GM12878 (cell line): ENCODE results near the gene SPRED2. TPM values are rescaled to one million over a fixed set of nuclear protein-coding genes. Genes with fewer than 3 reads are reported as not detected.

Experiments
- ATAC-seq: fragments of 200-7000 bp; cut with Tn5 transposase; 3 replicates; pipeline ENCODE4 v1.9.1; 2020; ENCODE audit warnings: mild to moderate bottlenecking, moderate library complexity
- BruUV-seq: library from RNA; stranded (reverse); fragments of 400-500 nt; replicated peaks from 2 replicates; lab custom pipeline; 2021; lab: Mats Ljungman, UMichigan
- CTCF ChIA-PET: fragments of 300-600 bp; sonication (Branson Sonifier 250); formaldehyde crosslinking; extraction: SDS; loops from one replicate; lab custom pipeline; 2021; ENCODE audit warnings: inconsistent platforms; lab: Yijun Ruan, JAX
- POLR2A ChIA-PET: fragments of 350-600 bp; formaldehyde crosslinking; extraction: SDS; loops from one replicate; lab custom pipeline; 2021; ENCODE audit warnings: inconsistent platforms; lab: Charles Lee
- RAD21 ChIA-PET: fragments of 300-600 bp; sonication (Branson Sonifier 250); formaldehyde crosslinking; loops from one replicate; lab custom pipeline; 2023; ENCODE audit warnings: antibody characterized with exemption; ENCODE audit not compliant: unreplicated experiment; lab: Charles Lee
- SMC1A ChIA-PET: fragments of 300-600 bp; sonication (Branson Sonifier 250); formaldehyde crosslinking; loops from one replicate; lab custom pipeline; 2023; ENCODE audit not compliant: unreplicated experiment, uncharacterized antibody; lab: Charles Lee
- DNase-seq: peaks from one replicate; pipeline ENCODE4 v3.0.0-alpha.2; 2011; ENCODE audit warnings: low read depth, low spot score
- FAIRE-seq: peaks from 3 replicates; lab custom pipeline; 2011; peaks lifted over from hg19 to GRCh38; lab: Jason Lieb, UNC
- H2AFZ ChIP-seq: 2 replicates; pipeline ENCODE4 v1.6.0; 2011; ENCODE audit warnings: low read depth, low read length, control low read depth; ENCODE audit not compliant: control insufficient read depth
- H3K27ac ChIP-seq: 2 replicates; pipeline ENCODE4 v1.5.1; 2011; ENCODE audit warnings: control low read depth; ENCODE audit not compliant: control insufficient read depth, insufficient read depth
- H3K27me3 ChIP-seq, 2 experiments: replicated peaks in 1 of 2; 2 replicates each; pipeline versions ENCODE4 v1.6.0 to v1.6.1; 2011; ENCODE audit warnings: low read length in 1 of 2; ENCODE audit not compliant: control insufficient read depth in 2 of 2, insufficient read depth in 2 of 2
- H3K36me3 ChIP-seq, 2 experiments: 2 replicates each; pipeline ENCODE4 v1.5.1; 2011; ENCODE audit warnings: low read length in 1 of 2; ENCODE audit not compliant: control insufficient read depth in 2 of 2, insufficient read depth in 2 of 2
- H3K4me1 ChIP-seq: 2 replicates; pipeline ENCODE4 v1.6.1; 2011; ENCODE audit warnings: mild to moderate bottlenecking, low read length, moderate library complexity, mixed read lengths; ENCODE audit not compliant: control insufficient read depth, insufficient read depth
- H3K4me2 ChIP-seq: 2 replicates; pipeline ENCODE4 v1.6.0; 2011; ENCODE audit warnings: control low read depth; ENCODE audit not compliant: control insufficient read depth, insufficient read depth
- H3K4me3 ChIP-seq: fragments of 200-600 bp; sonication (generic); 2 replicates; pipeline ENCODE4 v1.5.1; 2016
- H3K79me2 ChIP-seq: 2 replicates; pipeline ENCODE4 v1.6.0; 2011; ENCODE audit warnings: low read length; ENCODE audit not compliant: control insufficient read depth, insufficient read depth
- H3K9ac ChIP-seq: 2 replicates; pipeline ENCODE4 v1.8.0; 2011; ENCODE audit warnings: low read length, control low read depth, mixed read lengths; ENCODE audit not compliant: control insufficient read depth, insufficient read depth
- H3K9me3 ChIP-seq: replicated peaks from 3 replicates; pipeline ENCODE4 v1.5.1; 2011; ENCODE audit warnings: mild to moderate bottlenecking, low read length; ENCODE audit not compliant: control insufficient read depth, insufficient read depth
- H4K20me1 ChIP-seq: 2 replicates; pipeline ENCODE4 v1.6.0; 2011; ENCODE audit not compliant: control insufficient read depth, insufficient read depth
- BCL11A ChIP-seq: IDR thresholded peaks from 2 replicates; pipeline ENCODE4 v1.6.1; 2011; ENCODE audit warnings: low read depth, low read length
- FOS ChIP-seq: IDR thresholded peaks from 3 replicates; pipeline ENCODE4 v1.6.1; 2011; ENCODE audit warnings: borderline replicate concordance; ENCODE audit not compliant: insufficient read length; ENCODE audit errors: extremely low read depth
- MTA3 ChIP-seq: IDR thresholded peaks from 2 replicates; pipeline ENCODE4 v1.6.1; 2012; ENCODE audit warnings: low read length, inconsistent platforms, borderline replicate concordance
- POLR2A ChIP-seq: IDR thresholded peaks from 2 replicates; pipeline ENCODE4 v1.6.1; 2011; ENCODE audit warnings: low read depth, mild to moderate bottlenecking, low read length
- POLR2AphosphoS2 ChIP-seq: IDR thresholded peaks from 2 replicates; pipeline ENCODE4 v1.6.1; 2011; ENCODE audit warnings: low read depth, mild to moderate bottlenecking, low read length, improper control_type of control experiment, moderate library complexity
- RELA ChIP-seq: fragments of 450-650 bp; IDR thresholded peaks from 2 replicates; pipeline ENCODE4 v1.8.0; 2014; ENCODE audit warnings: borderline replicate concordance; ENCODE audit not compliant: partially characterized antibody
- SRF ChIP-seq, 2 experiments: IDR thresholded peaks; 2 replicates each; pipeline ENCODE4 v1.6.1; 2011; ENCODE audit warnings: low read depth in 2 of 2, low read length in 2 of 2, mild to moderate bottlenecking in 1 of 2, moderate library complexity in 1 of 2
- ZBTB40 ChIP-seq: fragments of 450-650 bp; IDR thresholded peaks from 2 replicates; pipeline ENCODE4 v1.6.1; 2016; ENCODE audit warnings: mild to moderate bottlenecking, moderate library complexity, borderline replicate concordance
- WGBS: methylation state at CpG from one replicate; pipeline ENCODE4 v1.1.6; 2016; ENCODE audit warnings: low lambda C conversion rate; ENCODE audit not compliant: insufficient replicate concordance, insufficient coverage; ENCODE audit errors: missing lambda C conversion rate; 5-methylcytosine and 5-hydroxymethylcytosine counted together
- in situ Hi-C: fragments of 300-500 bp; cut with MboI; formaldehyde crosslinking; loops from 9 replicates; pipeline ENCODE4 v1.14.3; 2018; ENCODE audit warnings: mixed read lengths
- intact Hi-C: fragments of 100-400 bp; cut with micrococcal nuclease; formaldehyde crosslinking; loops from one replicate; pipeline ENCODE4 v1.14.2; 2022; ENCODE audit not compliant: unreplicated experiment
- polyA plus RNA-seq, 11 experiments: library from polyadenylated mRNA; depleted of rRNA in 4 of 11; unstranded in 6 of 11; stranded (reverse) in 5 of 11; fragments of >200 nt; fragmentation: Nextera tagmentation in 4 of 11; fragmentation: Illumina TruSeq in 1 of 11; extraction: Ambion mirVana in 4 of 11; extraction: Trizol in 1 of 11; gene quantifications; 1 replicate in 1 of 11; 2 replicates in 10 of 11; pipeline versions ENCODE4 v1.2.1 to v1.2.3, GENCODE V29; 2011 to 2016; ENCODE audit warnings: inconsistent platforms in 2 of 11, missing spikeins in 2 of 11, low read depth in 1 of 11
- total RNA-seq, 4 experiments: library from RNA; depleted of rRNA in 3 of 4; stranded (reverse); fragments of >200 nt in 3 of 4; fragmentation: Illumina TruSeq in 1 of 4; extraction: Trizol in 1 of 4; gene quantifications; 2 replicates each; pipeline versions ENCODE4 v1.2.1 to v1.2.3, GENCODE V29; 2013 to 2021

The SPRED2 gene
- total and polyA plus RNA-seq, 10 of the 15 experiments (the other 5 are each of a cell fraction or from before 2014, with no cell fraction given), result 3.0 to 23.9 (median 9.7) TPM

GRCh38 chr2:65314801-65315441 lies 117.5 kb downstream of the SPRED2 start:
- H4K20me1 ChIP-seq, result 0 out of 2 replicates have a peak, but pooled peaks cover 2% of the 10 kb centered on the region
- no peaks in the 10 kb centered on the region for H3K79me2 ChIP-seq
- no peak overlapping the region for H2AFZ ChIP-seq
- FAIRE-seq (no peak), ATAC-seq (no peak), DNase-seq (no peak)
- H3K27me3 ChIP-seq, result no peaks in the 10 kb centered on the region
- H3K4me3 ChIP-seq, result no peak overlapping the region
- no peak overlapping the region for H3K27ac ChIP-seq
- ChIA-PET CTCF (interaction anchor here (0.6 to 1.2 kb wide), 3 partner anchors 10 to 236 kb away, joined by 3 to 5 read pairs (median 3); no protein-coding TSS in a partner anchor), SMC1A (interaction anchor here (0.9 to 1.2 kb wide), 2 partner anchors 8 to 12 kb away, joined by 3 read pairs; no protein-coding TSS in a partner anchor), RAD21 (no interaction called here), POLR2A (interaction anchor here (1.1 kb wide), 1 partner anchor 14 kb away, joined by 3 read pairs; no protein-coding TSS in a partner anchor)
- no peak overlapping the region for H3K9ac ChIP-seq
- H3K36me3 ChIP-seq, result peaks cover 0 to 9% of the 10 kb centered on the region in 2 experiments; a peak in 2 of 4 replicates
- WGBS, result 47% methylated on average over 8 of the region's 8 CpGs
- H3K4me2 ChIP-seq, result no peak overlapping the region
- no TSS peak for BruUV-seq
- TF ChIP-seq POLR2A, result no peak
- no peak for TF ChIP-seq BCL11A
- TF ChIP-seq POLR2AphosphoS2, result no peak
- TF ChIP-seq SRF (IDR thresholded peaks at IDR 0.05; ENCODE audit: low read depth in 2 of 2, low read length in 2 of 2), result no peak
- no peak for TF ChIP-seq FOS
- TF ChIP-seq RELA, result no peak
- no peak for TF ChIP-seq MTA3
- TF ChIP-seq ZBTB40, result no peak
- TF ChIP-seq, all 136 proteins: peak for 0
- intact Hi-C loops, result no loop called here
- peaks cover 9% of the 10 kb centered on the region for H3K9me3 ChIP-seq
- in situ Hi-C loops, result no loop called here
- H3K4me1 ChIP-seq, result peaks cover 8% of the 10 kb centered on the region
